GM19467 (cell line): Measurements from ENCODE around the gene CFAP69.

Experiments
- ATAC-seq: cut with Tn5 transposase; IDR thresholded peaks from one replicate; pipeline ENCODE4 v1.9.1; 2021; ENCODE audit warnings: mild to moderate bottlenecking, moderate library complexity; ENCODE audit not compliant: unreplicated experiment

CFAP69 gene

GRCh38 chr7:90244909-90245851 lies at the start of gene CFAP69:
Gene CFAP69 (plus strand): TSS chr7:90245174. CDS start chr7:90245425, 251 bp downstream.
- peak; percentile 82 for ATAC-seq

- ATAC-seq, result no peak
Measured at GRCh38 chr7:90201500-90202195, 43.3 kb upstream of the CFAP69 start.

GRCh38 chr7:90207956-90208355 lies 37.0 kb upstream of the CFAP69 start:
- no peak for ATAC-seq

- no peak for ATAC-seq
Measured at GRCh38 chr7:90209776-90210175, 35.2 kb upstream of the CFAP69 start.

GRCh38 chr7:90210475-90210874 lies 34.5 kb upstream of the CFAP69 start:
- no peak for ATAC-seq

- ATAC-seq, result peak; percentile 19
Measured at GRCh38 chr7:90210981-90211380, 34.0 kb upstream of the CFAP69 start.

GRCh38 chr7:90211391-90212148 lies 33.4 kb upstream of the CFAP69 start, which contains the start of gene STEAP2:
Gene STEAP2 (plus strand): TSS chr7:90211740. CDS start chr7:90225083, 13,343 bp downstream.
- peak; percentile 91 for ATAC-seq

GRCh38 chr7:90212149-90212495 lies 32.9 kb upstream of the CFAP69 start:
- ATAC-seq, result no peak

GRCh38 chr7:90213521-90213920 lies 31.5 kb upstream of the CFAP69 start:
- no peak for ATAC-seq

- ATAC-seq, result no peak
Measured at GRCh38 chr7:90216080-90216674, 28.8 kb upstream of the CFAP69 start.

- ATAC-seq, result no peak
Measured at GRCh38 chr7:90216771-90217170, 28.2 kb upstream of the CFAP69 start.

GRCh38 chr7:90222390-90222789 lies 22.6 kb upstream of the CFAP69 start:
- ATAC-seq, result no peak

- no peak for ATAC-seq
Measured at GRCh38 chr7:90222811-90223725, 21.9 kb upstream of the CFAP69 start.

GRCh38 chr7:90224195-90224594 lies 20.8 kb upstream of the CFAP69 start:
- ATAC-seq, result no peak

GRCh38 chr7:90225181-90225580 lies 19.8 kb upstream of the CFAP69 start:
- ATAC-seq, result no peak

- no peak for ATAC-seq
Measured at GRCh38 chr7:90225601-90226000, 19.4 kb upstream of the CFAP69 start.

- no peak for ATAC-seq
Measured at GRCh38 chr7:90227259-90227658, 17.7 kb upstream of the CFAP69 start.

- ATAC-seq, result no peak
Measured at GRCh38 chr7:90229682-90230081, 15.3 kb upstream of the CFAP69 start.

GRCh38 chr7:90230834-90231233 lies 14.1 kb upstream of the CFAP69 start:
- no peak for ATAC-seq

GRCh38 chr7:90231304-90231703 lies 13.7 kb upstream of the CFAP69 start:
- ATAC-seq, result no peak
